Measurements from ENCODE around the gene ATRNL1.

DNA sequence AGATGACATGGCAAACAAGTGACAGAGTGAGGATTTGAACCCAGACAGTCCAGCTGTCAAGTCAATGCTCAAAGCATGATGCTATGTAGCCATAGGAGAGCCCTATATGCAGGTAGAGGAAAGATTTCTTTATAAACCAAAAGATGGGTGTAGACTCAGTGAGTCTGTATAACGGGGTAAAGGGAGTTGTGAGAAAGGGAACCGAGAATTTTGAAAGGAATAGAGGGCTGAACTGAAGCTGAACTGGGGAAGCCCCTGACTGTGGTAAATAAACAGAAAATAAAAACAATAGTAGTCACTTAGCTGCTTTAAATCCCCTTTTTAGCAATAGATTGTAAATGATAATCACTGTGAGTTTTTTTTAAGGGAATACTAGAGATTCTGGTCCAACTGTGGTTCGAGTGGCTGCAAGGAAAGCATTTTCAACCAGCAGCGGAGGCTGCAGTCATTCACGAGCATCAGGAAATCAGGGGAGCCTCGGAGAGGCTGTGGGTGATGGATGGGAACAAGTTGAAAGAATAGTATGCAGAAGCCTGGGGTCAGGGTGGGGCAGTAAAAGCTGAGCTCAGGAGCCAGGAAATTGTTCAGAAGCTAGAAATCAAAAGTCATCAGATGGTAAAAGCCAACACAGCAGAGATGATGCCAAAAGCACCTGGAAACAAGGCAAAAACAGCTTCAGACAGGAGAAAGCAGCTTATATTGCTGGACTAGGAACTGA is 786.4 kb downstream of the ATRNL1 start:
- no peak for TF ChIP-seq SIN3A (conservative IDR thresholded peaks at IDR 0.05 in 1 of 2, IDR thresholded peaks at IDR 0.05 in 1 of 2; ENCODE audit: low read depth in 1 of 2, low read length in 2 of 2)
- TF ChIP-seq, protein P1, sequence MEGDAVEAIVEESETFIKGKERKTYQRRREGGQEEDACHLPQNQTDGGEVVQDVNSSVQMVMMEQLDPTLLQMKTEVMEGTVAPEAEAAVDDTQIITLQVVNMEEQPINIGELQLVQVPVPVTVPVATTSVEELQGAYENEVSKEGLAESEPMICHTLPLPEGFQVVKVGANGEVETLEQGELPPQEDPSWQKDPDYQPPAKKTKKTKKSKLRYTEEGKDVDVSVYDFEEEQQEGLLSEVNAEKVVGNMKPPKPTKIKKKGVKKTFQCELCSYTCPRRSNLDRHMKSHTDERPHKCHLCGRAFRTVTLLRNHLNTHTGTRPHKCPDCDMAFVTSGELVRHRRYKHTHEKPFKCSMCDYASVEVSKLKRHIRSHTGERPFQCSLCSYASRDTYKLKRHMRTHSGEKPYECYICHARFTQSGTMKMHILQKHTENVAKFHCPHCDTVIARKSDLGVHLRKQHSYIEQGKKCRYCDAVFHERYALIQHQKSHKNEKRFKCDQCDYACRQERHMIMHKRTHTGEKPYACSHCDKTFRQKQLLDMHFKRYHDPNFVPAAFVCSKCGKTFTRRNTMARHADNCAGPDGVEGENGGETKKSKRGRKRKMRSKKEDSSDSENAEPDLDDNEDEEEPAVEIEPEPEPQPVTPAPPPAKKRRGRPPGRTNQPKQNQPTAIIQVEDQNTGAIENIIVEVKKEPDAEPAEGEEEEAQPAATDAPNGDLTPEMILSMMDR (IDR thresholded peaks at IDR 0.05; ENCODE audit: control extremely low read depth in 1 of 3, insufficient read depth in 1 of 3, low read depth in 1 of 3, low read length in 3 of 3): no peak
- TF ChIP-seq, protein P2, sequence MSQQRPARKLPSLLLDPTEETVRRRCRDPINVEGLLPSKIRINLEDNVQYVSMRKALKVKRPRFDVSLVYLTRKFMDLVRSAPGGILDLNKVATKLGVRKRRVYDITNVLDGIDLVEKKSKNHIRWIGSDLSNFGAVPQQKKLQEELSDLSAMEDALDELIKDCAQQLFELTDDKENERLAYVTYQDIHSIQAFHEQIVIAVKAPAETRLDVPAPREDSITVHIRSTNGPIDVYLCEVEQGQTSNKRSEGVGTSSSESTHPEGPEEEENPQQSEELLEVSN (IDR thresholded peaks at IDR 0.05): no peak
- no peak for TF ChIP-seq RFX5 (IDR thresholded peaks at IDR 0.05; ENCODE audit: borderline replicate concordance, low read depth, low read length)
- TF ChIP-seq EZH2 (IDR thresholded peaks at IDR 0.05; ENCODE audit: low read depth, low read length, severe bottlenecking): no peak
- no peak for TF ChIP-seq EP300 (IDR thresholded peaks at IDR 0.05; ENCODE audit: borderline replicate concordance in 1 of 2, low read depth in 2 of 2, low read length in 2 of 2)
- TF ChIP-seq, protein P3, sequence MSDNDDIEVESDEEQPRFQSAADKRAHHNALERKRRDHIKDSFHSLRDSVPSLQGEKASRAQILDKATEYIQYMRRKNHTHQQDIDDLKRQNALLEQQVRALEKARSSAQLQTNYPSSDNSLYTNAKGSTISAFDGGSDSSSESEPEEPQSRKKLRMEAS (IDR thresholded peaks at IDR 0.05): no peak
- TF ChIP-seq YY1 (IDR thresholded peaks at IDR 0.05; ENCODE audit: low read depth, low read length): no peak
- TF ChIP-seq, protein P4, sequence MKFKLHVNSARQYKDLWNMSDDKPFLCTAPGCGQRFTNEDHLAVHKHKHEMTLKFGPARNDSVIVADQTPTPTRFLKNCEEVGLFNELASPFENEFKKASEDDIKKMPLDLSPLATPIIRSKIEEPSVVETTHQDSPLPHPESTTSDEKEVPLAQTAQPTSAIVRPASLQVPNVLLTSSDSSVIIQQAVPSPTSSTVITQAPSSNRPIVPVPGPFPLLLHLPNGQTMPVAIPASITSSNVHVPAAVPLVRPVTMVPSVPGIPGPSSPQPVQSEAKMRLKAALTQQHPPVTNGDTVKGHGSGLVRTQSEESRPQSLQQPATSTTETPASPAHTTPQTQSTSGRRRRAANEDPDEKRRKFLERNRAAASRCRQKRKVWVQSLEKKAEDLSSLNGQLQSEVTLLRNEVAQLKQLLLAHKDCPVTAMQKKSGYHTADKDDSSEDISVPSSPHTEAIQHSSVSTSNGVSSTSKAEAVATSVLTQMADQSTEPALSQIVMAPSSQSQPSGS (IDR thresholded peaks at IDR 0.05; ENCODE audit: low read length): no peak
- no peak for TF ChIP-seq POLR2A (IDR thresholded peaks at IDR 0.05; ENCODE audit: control extremely low read depth in 1 of 2, low read depth in 2 of 2, low read length in 2 of 2)
- TF ChIP-seq, protein P5, sequence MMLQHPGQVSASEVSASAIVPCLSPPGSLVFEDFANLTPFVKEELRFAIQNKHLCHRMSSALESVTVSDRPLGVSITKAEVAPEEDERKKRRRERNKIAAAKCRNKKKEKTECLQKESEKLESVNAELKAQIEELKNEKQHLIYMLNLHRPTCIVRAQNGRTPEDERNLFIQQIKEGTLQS (IDR thresholded peaks at IDR 0.05; ENCODE audit: insufficient read depth, low read depth, low read length): no peak

All from H1 (cell line).